PC-3 (cell line): ENCODE measurements around the gene UBR3.

Source experiments
- EZH2 ChIP-seq: fragments of 300-600 bp; sonication (generic); IDR thresholded peaks from one replicate; pipeline ENCODE4 v1.6.1; 2017; ENCODE audit warnings: antibody characterized with exemption, mild to moderate bottlenecking, low read length; ENCODE audit not compliant: unreplicated experiment
- EZH2phosphoT487 ChIP-seq: fragments of 300-600 bp; sonication (generic); IDR thresholded peaks from 2 replicates; pipeline ENCODE4 v1.6.1; 2018; ENCODE audit warnings: mild to moderate bottlenecking, antibody characterized with exemption, low read length, borderline replicate concordance
- TF ChIP-seq, protein P1 (sequence below): fragments of 300-600 bp; sonication (generic); conservative IDR thresholded peaks from 2 replicates; pipeline ENCODE4 v1.5.1; 2017; ENCODE audit warnings: antibody characterized with exemption, low read depth, mild to moderate bottlenecking, low read length

DNA sequence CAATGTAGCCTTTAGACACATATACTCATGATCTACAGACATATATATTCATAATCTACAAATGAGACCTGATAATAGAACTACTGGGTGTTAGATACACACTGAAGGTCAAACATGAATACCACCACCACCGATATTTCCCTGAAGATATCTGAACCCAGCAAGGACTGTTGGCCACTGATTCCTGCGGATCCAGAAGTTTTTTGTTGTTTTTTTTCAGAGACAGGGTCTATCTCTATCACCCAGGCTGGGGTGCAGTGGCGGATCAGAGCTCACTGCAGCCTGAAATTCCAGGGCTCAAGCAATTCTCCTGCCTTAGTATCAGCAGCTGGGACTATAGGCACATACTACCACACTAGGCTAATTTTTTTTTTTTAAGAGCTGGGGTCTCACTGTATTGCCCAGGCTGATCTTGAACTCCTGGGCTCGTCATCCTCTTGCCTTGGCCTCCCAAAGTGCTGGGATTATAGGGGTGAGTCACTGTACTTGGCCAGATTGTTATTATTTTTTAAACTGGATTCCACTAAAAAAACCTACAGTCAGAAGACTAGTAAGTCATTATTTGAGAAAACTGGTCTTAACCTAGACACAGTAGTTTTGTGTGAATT lies 4.4 kb upstream of the UBR3 start:
- TF ChIP-seq, protein P1, sequence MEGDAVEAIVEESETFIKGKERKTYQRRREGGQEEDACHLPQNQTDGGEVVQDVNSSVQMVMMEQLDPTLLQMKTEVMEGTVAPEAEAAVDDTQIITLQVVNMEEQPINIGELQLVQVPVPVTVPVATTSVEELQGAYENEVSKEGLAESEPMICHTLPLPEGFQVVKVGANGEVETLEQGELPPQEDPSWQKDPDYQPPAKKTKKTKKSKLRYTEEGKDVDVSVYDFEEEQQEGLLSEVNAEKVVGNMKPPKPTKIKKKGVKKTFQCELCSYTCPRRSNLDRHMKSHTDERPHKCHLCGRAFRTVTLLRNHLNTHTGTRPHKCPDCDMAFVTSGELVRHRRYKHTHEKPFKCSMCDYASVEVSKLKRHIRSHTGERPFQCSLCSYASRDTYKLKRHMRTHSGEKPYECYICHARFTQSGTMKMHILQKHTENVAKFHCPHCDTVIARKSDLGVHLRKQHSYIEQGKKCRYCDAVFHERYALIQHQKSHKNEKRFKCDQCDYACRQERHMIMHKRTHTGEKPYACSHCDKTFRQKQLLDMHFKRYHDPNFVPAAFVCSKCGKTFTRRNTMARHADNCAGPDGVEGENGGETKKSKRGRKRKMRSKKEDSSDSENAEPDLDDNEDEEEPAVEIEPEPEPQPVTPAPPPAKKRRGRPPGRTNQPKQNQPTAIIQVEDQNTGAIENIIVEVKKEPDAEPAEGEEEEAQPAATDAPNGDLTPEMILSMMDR = no peak
- TF ChIP-seq EZH2phosphoT487 = no peak
- no peak for TF ChIP-seq EZH2
